Effector memory CD4-positive, alpha-beta T cell (primary cell): ENCODE results near the gene SUGCT.

Source experiments
- DNase-seq, 3 donors: peaks; one replicate each; pipeline ENCODE4 v3.0.0-alpha.2; 2020
- H3K27ac ChIP-seq: 2 replicates; pipeline ENCODE4 v1.7.0; 2013; ENCODE audit warnings: mild to moderate bottlenecking, low read length, moderate library complexity; ENCODE audit not compliant: insufficient read depth, poor library complexity, severe bottlenecking
- H3K27me3 ChIP-seq: replicated peaks from 2 replicates; pipeline ENCODE4 v1.7.0; 2013; ENCODE audit warnings: mild to moderate bottlenecking, low read length; ENCODE audit not compliant: insufficient read depth, control insufficient read depth, poor library complexity, severe bottlenecking
- H3K36me3 ChIP-seq: 2 replicates; pipeline ENCODE4 v1.7.0; 2013; ENCODE audit warnings: mild to moderate bottlenecking, low read length, moderate library complexity; ENCODE audit not compliant: control insufficient read depth, insufficient read depth
- H3K4me1 ChIP-seq: 2 replicates; pipeline ENCODE4 v1.7.0; 2013; ENCODE audit warnings: low read length, mild to moderate bottlenecking; ENCODE audit not compliant: control insufficient read depth, insufficient read depth, poor library complexity, severe bottlenecking
- H3K4me3 ChIP-seq: 2 replicates; pipeline ENCODE4 v1.7.0; 2013; ENCODE audit warnings: low read length, low read depth, mild to moderate bottlenecking; ENCODE audit not compliant: insufficient read depth, poor library complexity, severe bottlenecking
- H3K9me3 ChIP-seq: 2 replicates; pipeline ENCODE4 v1.7.0; 2013; ENCODE audit warnings: mild to moderate bottlenecking, low read length, moderate library complexity; ENCODE audit not compliant: control insufficient read depth

SUGCT gene

DNA sequence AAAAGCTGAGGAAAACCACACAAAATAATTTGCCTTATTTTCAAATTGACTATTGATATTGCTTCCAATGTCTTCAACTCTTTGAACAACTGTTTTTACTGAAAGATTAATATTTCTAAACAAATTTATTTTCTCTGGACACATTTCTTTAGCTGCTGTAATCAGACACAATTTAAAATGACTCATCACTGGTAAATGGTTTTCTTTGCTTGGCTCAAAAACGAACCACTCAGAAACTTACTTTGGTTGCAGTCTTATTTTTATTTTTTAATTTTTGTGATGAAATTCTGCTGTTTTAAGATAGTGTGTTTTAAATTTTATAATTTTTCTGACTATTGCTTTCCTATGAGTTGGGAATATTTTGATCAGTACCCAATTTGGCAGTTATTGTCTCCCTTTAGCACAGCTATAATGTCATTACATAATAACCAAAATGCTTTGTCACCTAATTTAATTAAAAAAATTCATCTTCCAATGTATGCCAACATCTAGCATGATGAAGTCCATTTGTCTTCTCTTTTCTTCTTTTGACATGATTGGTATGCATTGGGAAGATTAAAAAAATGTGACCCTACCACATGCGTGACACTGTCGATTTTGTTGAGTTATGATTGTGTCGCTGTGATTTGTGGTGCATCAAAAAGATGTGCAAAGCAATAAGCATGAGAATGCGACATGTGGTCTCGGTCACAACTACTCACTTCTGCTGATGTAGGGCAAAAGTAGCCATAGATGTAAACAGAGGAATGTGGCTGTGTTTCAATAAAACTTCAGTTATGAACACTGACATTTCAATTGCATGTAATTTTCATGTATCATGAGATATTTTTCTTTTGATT, 222.3 kb downstream of the SUGCT start:
- no peak overlapping the region for H3K27ac ChIP-seq
- no peaks in the 10 kb centered on the region for H3K36me3 ChIP-seq
- DNase-seq, result no peak
- H3K27me3 ChIP-seq, result no peaks in the 10 kb centered on the region
- H3K4me3 ChIP-seq, result no peak overlapping the region
- H3K9me3 ChIP-seq, result no peaks in the 10 kb centered on the region
- H3K4me1 ChIP-seq, result no peaks in the 10 kb centered on the region

DNA sequence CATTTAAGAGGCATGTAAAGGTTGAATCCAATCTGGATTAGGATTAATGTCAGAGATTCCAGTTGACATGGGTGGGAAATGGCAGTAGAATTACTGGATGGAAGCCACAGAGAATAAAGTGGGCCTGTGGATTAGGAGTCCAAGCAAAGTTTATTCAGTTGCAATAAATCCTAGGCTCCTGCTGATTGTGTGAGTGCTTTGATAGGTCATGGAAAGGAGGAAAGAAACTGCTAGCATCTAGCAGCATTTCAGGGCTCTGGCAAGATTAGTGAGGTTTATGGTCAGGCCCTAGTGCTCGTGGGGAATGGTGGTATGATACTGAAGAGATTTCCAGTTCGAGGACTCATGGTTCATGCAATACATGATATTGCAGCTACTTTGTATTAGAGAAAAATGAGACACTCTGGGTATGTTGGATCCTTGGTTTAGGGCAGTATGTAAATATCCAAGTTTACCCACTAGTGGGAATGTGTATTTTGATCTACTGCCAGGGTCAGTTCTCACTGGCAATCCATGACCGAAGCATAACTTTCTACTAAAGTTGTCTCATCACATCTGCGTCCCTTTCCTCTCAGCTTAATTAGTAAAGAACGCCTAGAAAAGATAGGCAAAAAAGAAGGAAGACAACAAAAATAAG, 235.0 kb downstream of the SUGCT start:
- H3K4me1 ChIP-seq, result no peaks in the 10 kb centered on the region
- H3K9me3 ChIP-seq, result no peaks in the 10 kb centered on the region

GRCh38 chr7:40371806-40372440, 237.1 kb downstream of the SUGCT start:
- Histone ChIP-seq H3K4me3 (no peak overlapping the region), H3K4me1 (no peaks in the 10 kb centered on the region), H3K27ac (no peak overlapping the region), H3K27me3 (no peaks in the 10 kb centered on the region), H3K9me3 (no peaks in the 10 kb centered on the region), H3K36me3 (no peaks in the 10 kb centered on the region)
- no peak for DNase-seq

More for the DNA sequence above, 235.0 kb downstream of the SUGCT start:
- H3K4me3 ChIP-seq, result no peak overlapping the region
- H3K36me3 ChIP-seq, result no peaks in the 10 kb centered on the region
- no peaks in the 10 kb centered on the region for H3K27me3 ChIP-seq
- H3K27ac ChIP-seq, result no peak overlapping the region
- no peak for DNase-seq

DNA sequence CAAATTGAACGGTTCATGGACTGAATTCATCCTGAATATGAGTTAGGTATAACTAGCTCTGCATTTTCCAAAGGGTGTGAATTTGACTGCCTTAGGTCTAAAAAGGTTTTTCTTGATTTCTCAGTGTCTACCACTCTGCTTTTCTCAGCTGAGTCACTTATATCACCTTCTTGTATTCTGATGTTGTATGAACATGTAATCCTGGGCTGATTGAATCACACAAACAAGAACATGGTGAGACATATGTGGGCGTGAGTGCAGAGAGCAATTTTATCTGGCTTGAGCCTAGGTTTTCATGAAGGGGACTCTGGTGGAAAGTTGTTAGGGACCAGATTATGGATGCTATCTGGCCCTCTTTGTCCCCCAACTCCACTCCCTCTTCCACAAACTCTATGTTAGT, 239.8 kb downstream of the SUGCT start:
- no peak for DNase-seq
- Histone ChIP-seq H3K4me3 (no peak overlapping the region), H3K27ac (no peak overlapping the region), H3K4me1 (no peaks in the 10 kb centered on the region), H3K27me3 (no peaks in the 10 kb centered on the region), H3K9me3 (no peaks in the 10 kb centered on the region), H3K36me3 (no peaks in the 10 kb centered on the region)

- Histone ChIP-seq H3K4me1 (no peaks in the 10 kb centered on the region), H3K27ac (no peak overlapping the region), H3K27me3 (no peaks in the 10 kb centered on the region), H3K4me3 (no peak overlapping the region), H3K36me3 (no peaks in the 10 kb centered on the region), H3K9me3 (no peaks in the 10 kb centered on the region)
- no peak for DNase-seq
These were observed 245.3 kb downstream of the SUGCT start for GRCh38 chr7:40380111-40380510.

DNA sequence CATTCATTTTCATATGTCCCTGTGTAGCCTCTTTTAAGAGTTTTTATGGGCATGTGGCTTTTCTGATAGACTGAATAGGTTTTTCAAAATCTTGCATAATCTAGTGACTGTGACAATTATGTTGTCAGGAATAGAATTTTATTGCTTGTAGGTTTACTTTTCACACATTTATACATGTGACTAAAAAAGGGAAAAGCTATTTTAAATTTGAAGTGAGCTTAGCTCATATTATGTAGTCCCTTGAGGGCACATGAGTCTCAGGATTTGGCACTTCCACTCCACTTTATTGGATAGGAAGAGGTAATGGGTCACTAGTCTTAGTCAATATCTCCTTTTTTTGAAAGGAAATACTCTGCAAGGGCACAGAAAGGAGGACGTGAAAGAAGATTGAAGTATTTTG, 247.3 kb downstream of the SUGCT start:
- H3K36me3 ChIP-seq, result no peaks in the 10 kb centered on the region
- DNase-seq, result no peak
- no peaks in the 10 kb centered on the region for H3K27me3 ChIP-seq
- no peaks in the 10 kb centered on the region for H3K4me1 ChIP-seq
- H3K4me3 ChIP-seq, result no peak overlapping the region
- no peak overlapping the region for H3K27ac ChIP-seq
- H3K9me3 ChIP-seq, result no peaks in the 10 kb centered on the region

GRCh38 chr7:40393660-40394059, 258.9 kb downstream of the SUGCT start:
- Histone ChIP-seq H3K36me3 (no peaks in the 10 kb centered on the region), H3K4me1 (no peaks in the 10 kb centered on the region), H3K27me3 (no peaks in the 10 kb centered on the region), H3K4me3 (no peak overlapping the region), H3K9me3 (no peaks in the 10 kb centered on the region), H3K27ac (no peak overlapping the region)
- no peak for DNase-seq

DNA sequence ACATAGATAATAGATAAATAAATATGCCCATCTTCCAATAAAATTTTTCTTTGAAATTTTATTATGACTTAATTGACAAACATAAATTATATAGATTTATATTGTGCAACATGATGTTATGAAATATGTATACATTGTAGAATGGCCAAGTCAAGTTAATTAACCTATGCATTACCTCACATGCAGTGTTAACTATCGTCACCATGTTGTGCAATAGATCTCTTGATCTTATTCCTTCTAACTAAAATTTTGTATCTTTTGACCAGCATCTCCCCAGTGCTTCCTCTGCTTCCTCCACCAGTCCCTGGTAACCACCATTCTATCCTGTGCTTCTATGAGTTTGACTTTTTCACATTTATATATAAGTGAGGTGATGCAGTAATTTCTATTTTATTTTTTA, 259.6 kb downstream of the SUGCT start:
- no peak overlapping the region for H3K27ac ChIP-seq
- DNase-seq, result no peak
- no peak overlapping the region for H3K4me3 ChIP-seq

GRCh38 chr7:40400525-40400924, 265.7 kb downstream of the SUGCT start:
- DNase-seq, result no peak
- Histone ChIP-seq H3K27ac (no peak overlapping the region), H3K4me1 (no peaks in the 10 kb centered on the region), H3K27me3 (no peaks in the 10 kb centered on the region), H3K4me3 (no peak overlapping the region), H3K36me3 (no peaks in the 10 kb centered on the region), H3K9me3 (no peaks in the 10 kb centered on the region)

More for the DNA sequence above, 259.6 kb downstream of the SUGCT start:
- no peaks in the 10 kb centered on the region for H3K9me3 ChIP-seq
- H3K36me3 ChIP-seq, result no peaks in the 10 kb centered on the region
- no peaks in the 10 kb centered on the region for H3K4me1 ChIP-seq
- no peaks in the 10 kb centered on the region for H3K27me3 ChIP-seq

DNA sequence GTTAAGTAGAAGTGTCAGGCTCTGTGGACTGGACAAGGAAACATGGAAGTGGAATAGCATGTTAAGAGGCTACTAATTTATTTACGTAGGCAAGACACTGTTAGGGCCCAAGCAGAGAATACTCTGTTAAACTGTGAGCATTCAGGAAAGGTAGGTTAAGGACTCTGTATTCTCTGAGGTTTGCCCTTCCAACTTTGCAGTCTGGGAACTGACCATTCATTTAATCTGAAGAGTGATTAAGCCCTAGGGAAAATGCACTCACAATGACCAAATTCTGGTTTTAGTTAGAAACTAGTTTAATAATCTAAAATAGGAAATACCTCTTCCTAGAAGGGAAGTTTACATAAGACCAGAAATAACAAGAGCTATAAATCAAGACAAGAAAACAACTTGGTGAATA, 266.6 kb downstream of the SUGCT start:
- DNase-seq, result no peak
- H3K36me3 ChIP-seq, result no peaks in the 10 kb centered on the region
- H3K27me3 ChIP-seq, result no peaks in the 10 kb centered on the region
- H3K9me3 ChIP-seq, result no peaks in the 10 kb centered on the region
- no peak overlapping the region for H3K27ac ChIP-seq
- no peaks in the 10 kb centered on the region for H3K4me1 ChIP-seq
- no peak overlapping the region for H3K4me3 ChIP-seq
